Measurements from ENCODE around the gene PXDC1. TPM values are rescaled to one million over a fixed set of nuclear protein-coding genes. Genes with fewer than 3 reads are reported as not detected.

The PXDC1 gene
- total and polyA plus RNA-seq, 2 experiments from 2014 or later, result 1.2 to 1.8 TPM

DNA sequence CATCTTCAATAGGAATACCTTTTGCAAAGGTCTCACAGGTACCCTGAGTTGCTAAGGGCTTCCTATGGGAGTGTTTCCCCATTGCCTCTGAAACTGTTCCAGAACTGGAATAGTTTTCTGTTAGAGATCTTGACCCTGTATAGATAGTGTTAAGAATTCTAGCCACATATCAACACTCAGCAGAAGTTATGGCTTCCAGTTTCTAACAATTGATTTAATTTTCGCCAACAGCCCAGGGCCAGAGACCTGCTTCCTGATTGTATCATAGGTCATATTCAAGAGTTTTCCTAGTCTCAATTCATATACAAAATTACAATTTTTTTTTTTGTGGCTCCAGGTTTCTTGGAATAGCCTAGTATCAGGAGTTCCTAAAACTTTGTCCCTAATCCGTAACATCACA, 61.0 kb downstream of the PXDC1 start (continued):
- TF ChIP-seq CTCF (conservative IDR thresholded peaks at IDR 0.05; ENCODE audit: low read depth in 2 of 2), result no peak
- no peak for TF ChIP-seq ZNF331 (CRISPR knock-in tag; IDR thresholded peaks at IDR 0.05; ENCODE audit: low read depth)
- TF ChIP-seq POLR2AphosphoS5 (IDR thresholded peaks at IDR 0.05; ENCODE audit: low read depth), result no peak
- TF ChIP-seq, protein P1, sequence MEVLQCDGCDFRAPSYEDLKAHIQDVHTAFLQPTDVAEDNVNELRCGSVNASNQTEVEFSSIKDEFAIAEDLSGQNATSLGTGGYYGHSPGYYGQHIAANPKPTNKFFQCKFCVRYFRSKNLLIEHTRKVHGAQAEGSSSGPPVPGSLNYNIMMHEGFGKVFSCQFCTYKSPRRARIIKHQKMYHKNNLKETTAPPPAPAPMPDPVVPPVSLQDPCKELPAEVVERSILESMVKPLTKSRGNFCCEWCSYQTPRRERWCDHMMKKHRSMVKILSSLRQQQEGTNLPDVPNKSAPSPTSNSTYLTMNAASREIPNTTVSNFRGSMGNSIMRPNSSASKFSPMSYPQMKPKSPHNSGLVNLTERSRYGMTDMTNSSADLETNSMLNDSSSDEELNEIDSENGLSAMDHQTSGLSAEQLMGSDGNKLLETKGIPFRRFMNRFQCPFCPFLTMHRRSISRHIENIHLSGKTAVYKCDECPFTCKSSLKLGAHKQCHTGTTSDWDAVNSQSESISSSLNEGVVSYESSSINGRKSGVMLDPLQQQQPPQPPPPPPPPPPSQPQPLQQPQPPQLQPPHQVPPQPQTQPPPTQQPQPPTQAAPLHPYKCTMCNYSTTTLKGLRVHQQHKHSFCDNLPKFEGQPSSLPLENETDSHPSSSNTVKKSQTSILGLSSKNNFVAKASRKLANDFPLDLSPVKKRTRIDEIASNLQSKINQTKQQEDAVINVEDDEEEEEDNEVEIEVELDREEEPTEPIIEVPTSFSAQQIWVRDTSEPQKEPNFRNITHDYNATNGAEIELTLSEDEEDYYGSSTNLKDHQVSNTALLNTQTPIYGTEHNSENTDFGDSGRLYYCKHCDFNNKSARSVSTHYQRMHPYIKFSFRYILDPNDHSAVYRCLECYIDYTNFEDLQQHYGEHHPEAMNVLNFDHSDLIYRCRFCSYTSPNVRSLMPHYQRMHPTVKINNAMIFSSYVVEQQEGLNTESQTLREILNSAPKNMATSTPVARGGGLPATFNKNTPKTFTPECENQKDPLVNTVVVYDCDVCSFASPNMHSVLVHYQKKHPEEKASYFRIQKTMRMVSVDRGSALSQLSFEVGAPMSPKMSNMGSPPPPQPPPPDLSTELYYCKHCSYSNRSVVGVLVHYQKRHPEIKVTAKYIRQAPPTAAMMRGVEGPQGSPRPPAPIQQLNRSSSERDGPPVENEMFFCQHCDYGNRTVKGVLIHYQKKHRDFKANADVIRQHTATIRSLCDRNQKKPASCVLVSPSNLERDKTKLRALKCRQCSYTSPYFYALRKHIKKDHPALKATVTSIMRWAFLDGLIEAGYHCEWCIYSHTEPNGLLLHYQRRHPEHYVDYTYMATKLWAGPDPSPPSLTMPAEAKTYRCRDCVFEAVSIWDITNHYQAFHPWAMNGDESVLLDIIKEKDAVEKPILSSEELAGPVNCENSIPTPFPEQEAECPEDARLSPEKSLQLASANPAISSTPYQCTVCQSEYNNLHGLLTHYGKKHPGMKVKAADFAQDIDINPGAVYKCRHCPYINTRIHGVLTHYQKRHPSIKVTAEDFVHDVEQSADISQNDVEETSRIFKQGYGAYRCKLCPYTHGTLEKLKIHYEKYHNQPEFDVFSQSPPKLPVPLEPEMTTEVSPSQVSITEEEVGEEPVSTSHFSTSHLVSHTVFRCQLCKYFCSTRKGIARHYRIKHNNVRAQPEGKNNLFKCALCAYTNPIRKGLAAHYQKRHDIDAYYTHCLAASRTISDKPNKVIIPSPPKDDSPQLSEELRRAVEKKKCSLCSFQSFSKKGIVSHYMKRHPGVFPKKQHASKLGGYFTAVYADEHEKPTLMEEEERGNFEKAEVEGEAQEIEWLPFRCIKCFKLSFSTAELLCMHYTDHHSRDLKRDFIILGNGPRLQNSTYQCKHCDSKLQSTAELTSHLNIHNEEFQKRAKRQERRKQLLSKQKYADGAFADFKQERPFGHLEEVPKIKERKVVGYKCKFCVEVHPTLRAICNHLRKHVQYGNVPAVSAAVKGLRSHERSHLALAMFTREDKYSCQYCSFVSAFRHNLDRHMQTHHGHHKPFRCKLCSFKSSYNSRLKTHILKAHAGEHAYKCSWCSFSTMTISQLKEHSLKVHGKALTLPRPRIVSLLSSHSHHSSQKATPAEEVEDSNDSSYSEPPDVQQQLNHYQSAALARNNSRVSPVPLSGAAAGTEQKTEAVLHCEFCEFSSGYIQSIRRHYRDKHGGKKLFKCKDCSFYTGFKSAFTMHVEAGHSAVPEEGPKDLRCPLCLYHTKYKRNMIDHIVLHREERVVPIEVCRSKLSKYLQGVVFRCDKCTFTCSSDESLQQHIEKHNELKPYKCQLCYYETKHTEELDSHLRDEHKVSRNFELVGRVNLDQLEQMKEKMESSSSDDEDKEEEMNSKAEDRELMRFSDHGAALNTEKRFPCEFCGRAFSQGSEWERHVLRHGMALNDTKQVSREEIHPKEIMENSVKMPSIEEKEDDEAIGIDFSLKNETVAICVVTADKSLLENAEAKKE (CRISPR knock-in tag; IDR thresholded peaks at IDR 0.05), result no peak
- TF ChIP-seq NANOG (IDR thresholded peaks at IDR 0.05; ENCODE audit: borderline replicate concordance), result no peak

DNA sequence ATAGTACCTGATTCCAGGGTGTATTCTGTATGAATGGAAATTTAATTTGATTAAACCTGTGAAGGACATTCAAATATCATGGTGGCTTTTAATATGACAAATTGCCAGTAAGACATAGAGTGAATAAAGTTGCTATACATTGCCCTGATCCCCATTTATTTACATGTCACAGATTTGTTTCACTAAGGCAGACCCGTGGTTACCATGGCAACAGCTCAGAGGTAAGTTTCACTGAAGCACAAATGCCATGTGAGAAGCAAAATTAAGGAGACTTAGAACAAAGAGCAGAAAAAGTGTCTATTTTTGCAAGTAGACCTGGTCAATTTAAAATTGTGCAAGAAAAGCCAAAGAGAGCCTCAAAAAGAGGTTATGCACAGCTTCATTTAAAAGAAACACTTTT, 63.7 kb downstream of the PXDC1 start:
- H2AFZ ChIP-seq, result no peak overlapping the region
- no peaks in the 10 kb centered on the region for H3K4me1 ChIP-seq (ENCODE audit: insufficient read depth)
- peak; percentile 30 for DNase-seq (ENCODE audit: low spot score)
- Mint-ChIP-seq H3K36me3 (ENCODE audit: low read depth) (no peaks in the 10 kb centered on the region), H3K27me3 (ENCODE audit: insufficient read depth, low read depth, poor library complexity) (no peaks in the 10 kb centered on the region), H3K4me3 (no peak overlapping the region), H3K4me1 (peaks cover 10% of the 10 kb centered on the region), H3K9me3 (no peaks in the 10 kb centered on the region), H3K27ac (no peak overlapping the region)
- no peak overlapping the region for H3K4me3 ChIP-seq
- ATAC-seq, result no peak
- no peak overlapping the region for H3K4me2 ChIP-seq
- H3K9me2 ChIP-seq (ENCODE audit: insufficient read depth), result no peaks in the 10 kb centered on the region; the same call in 1 of the 2 replicates
- H3K79me2 ChIP-seq (replicated peaks; ENCODE audit: insufficient read depth), result no peaks in the 10 kb centered on the region
- H3K27me3 ChIP-seq (ENCODE audit: insufficient read depth), result no peaks in the 10 kb centered on the region
- H4K20me1 ChIP-seq (replicated peaks; ENCODE audit: insufficient read depth), result no peaks in the 10 kb centered on the region
- H3K27ac ChIP-seq (ENCODE audit: low read depth), result no peak overlapping the region
- no peaks in the 10 kb centered on the region for H3K36me3 ChIP-seq (ENCODE audit: insufficient read depth)
- no peaks in the 10 kb centered on the region for H3F3A ChIP-seq (replicated peaks; ENCODE audit: low read depth)
- TF ChIP-seq, protein P2, sequence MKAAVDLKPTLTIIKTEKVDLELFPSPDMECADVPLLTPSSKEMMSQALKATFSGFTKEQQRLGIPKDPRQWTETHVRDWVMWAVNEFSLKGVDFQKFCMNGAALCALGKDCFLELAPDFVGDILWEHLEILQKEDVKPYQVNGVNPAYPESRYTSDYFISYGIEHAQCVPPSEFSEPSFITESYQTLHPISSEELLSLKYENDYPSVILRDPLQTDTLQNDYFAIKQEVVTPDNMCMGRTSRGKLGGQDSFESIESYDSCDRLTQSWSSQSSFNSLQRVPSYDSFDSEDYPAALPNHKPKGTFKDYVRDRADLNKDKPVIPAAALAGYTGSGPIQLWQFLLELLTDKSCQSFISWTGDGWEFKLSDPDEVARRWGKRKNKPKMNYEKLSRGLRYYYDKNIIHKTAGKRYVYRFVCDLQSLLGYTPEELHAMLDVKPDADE (IDR thresholded peaks at IDR 0.05), result no peak
- TF ChIP-seq, protein P1 (CRISPR knock-in tag; IDR thresholded peaks at IDR 0.05), result no peak
